ENCODE data around the gene ALPP.
"Not testable (repeated sequence)": the region's sequence is repeated elsewhere in the genome, so short reads cannot be mapped to it uniquely, and the experiment has no call there.

The ALPP gene

GRCh38 chr2:232382331-232383225, 4.0 kb downstream of the ALPP start:
- no peak for DNase-seq

- DNase-seq, result no peak
These were observed 5.9 kb downstream of the ALPP start for GRCh38 chr2:232384466-232384865.

GRCh38 chr2:232385058-232385457, 6.5 kb downstream of the ALPP start:
- not testable (repeated sequence) for DNase-seq

- DNase-seq, result no peak
These were observed 7.3 kb downstream of the ALPP start for GRCh38 chr2:232385660-232386489.

GRCh38 chr2:232386490-232386739, 7.9 kb downstream of the ALPP start:
- no peak for DNase-seq

- no peak for DNase-seq
These were observed 8.3 kb downstream of the ALPP start for GRCh38 chr2:232386740-232387450.

GRCh38 chr2:232387451-232388171, 9.1 kb downstream of the ALPP start:
- DNase-seq, result no peak

- no peak for DNase-seq
These were observed 9.9 kb downstream of the ALPP start for GRCh38 chr2:232388324-232388891.

- no peak for DNase-seq
These were observed 10.8 kb downstream of the ALPP start for GRCh38 chr2:232389327-232389726.

- DNase-seq, result no peak
These were observed 12.1 kb downstream of the ALPP start for GRCh38 chr2:232390661-232391060.

- no peak for DNase-seq
These were observed 15.0 kb downstream of the ALPP start for GRCh38 chr2:232393556-232393955.

- not testable (repeated sequence) for DNase-seq
These were observed 15.9 kb downstream of the ALPP start for GRCh38 chr2:232394431-232394830.

GRCh38 chr2:232395586-232395985, 17.0 kb downstream of the ALPP start:
- DNase-seq, result no peak

- no peak for DNase-seq
These were observed 18.1 kb downstream of the ALPP start for GRCh38 chr2:232396683-232397082.

- no peak for DNase-seq
These were observed 19.9 kb downstream of the ALPP start for GRCh38 chr2:232398293-232399034.

- no peak for DNase-seq
These were observed 21.9 kb downstream of the ALPP start for GRCh38 chr2:232400256-232401015.

GRCh38 chr2:232402518-232402917, 24.0 kb downstream of the ALPP start:
- DNase-seq, result no peak

GRCh38 chr2:232405943-232406510, 27.5 kb downstream of the ALPP start:
- no peak for DNase-seq

GRCh38 chr2:232406556-232407310, 28.2 kb downstream of the ALPP start, which contains the start of gene ALPG:
ALPG (plus strand) TSS chr2:232406844; CDS start chr2:232406895, 51 bp downstream.
- DNase-seq, result no peak
